SK-N-DZ (cell line): ENCODE data around the gene WDPCP.
"Not testable (repeated sequence)": the region's sequence is repeated elsewhere in the genome, so short reads cannot be mapped to it uniquely, and the experiment has no call there.

Experiments
- DNase-seq: peaks from one replicate; pipeline ENCODE4 v3.0.0-alpha.2; 2015; ENCODE audit warnings: low spot score

The WDPCP gene

DNA sequence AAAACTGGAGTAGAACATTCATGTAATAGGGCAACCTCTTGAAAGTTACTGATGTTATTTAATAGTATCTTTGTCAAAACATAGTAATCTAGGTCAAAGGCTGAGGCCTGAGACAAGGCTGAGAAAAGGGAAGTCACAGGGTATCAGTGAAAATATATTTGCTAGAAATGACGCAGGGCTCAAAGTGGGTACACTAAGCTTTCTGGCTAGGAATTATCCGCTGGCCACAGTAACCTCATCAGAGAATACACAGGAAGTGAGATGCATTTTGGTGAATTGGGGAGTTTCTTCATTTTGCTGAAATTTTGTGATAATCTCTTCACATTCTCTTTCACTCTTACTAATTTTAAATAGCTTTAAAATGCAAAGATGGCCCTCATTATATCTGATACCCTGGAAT, 330.8 kb downstream of the WDPCP start:
- DNase-seq = no peak

DNA sequence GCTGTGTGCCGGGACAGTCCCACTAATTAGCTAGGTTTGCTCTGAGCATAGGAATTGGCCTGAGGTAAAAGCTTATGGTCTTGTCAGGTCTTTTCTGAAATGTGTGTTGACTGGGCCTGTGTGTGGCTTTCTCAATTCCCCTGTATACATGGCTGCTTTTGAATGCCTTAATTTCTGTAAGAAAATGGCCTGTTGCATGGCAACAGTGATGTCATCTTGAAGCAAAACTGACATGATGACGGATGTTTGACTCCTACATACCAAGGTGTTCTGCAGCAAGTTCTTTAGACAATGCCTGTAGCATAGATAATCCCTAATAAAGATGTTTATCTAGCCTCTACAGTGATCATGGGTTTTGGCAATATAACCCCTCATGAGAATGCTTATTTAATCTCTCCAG, 339.1 kb downstream of the WDPCP start:
- no peak for DNase-seq

DNA sequence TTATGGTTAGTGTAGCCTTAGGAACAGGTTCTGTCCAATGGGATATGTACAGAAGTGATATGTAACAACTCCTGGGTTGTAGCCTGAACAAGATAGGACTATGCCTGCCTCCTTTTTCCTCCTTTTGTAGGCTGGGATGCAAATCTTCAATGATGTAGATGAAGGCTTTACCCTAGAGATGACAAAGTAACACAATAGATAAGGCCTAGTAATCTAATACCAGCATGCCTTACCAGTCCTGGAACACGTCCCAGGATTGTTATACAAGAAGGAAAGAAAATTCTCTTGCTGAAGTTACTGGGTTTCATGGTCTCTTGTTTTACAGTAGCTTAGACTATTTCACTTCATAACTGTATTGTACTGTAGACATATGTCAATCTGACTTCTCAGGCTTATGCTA, 345.5 kb downstream of the WDPCP start:
- DNase-seq = no peak

DNA sequence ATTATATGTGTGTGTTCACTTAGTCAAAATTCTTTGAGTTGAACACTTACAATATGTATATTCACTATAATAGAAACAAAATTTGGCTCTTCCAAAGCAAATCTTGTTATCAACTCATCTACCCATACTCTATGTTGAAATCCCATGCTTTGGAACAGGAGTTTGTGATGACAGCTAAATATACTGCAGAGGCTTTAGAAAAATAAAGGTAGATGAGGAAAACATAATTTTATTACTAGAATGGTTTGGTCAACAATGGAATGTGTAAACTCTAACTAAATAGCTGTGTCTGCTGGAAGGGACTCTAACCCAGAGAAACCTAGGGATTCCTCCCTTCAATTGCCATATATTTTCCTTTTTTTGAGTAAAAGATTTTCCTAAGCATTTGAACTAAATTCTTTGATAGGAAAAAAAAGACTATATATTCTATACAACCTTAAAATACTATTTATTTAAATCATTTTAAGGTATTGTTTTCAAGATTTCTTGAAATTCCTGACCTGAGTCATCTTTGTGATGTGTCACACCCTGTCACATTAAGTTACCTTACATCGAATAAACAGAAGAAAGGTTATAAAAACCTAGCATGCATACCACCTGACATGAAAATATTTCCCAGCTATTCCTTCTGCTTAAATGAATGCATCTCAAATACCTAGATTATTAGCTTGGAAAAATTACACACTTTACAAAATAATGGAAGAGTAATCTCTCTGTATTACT, 362.2 kb downstream of the WDPCP start:
- no peak for DNase-seq

DNA sequence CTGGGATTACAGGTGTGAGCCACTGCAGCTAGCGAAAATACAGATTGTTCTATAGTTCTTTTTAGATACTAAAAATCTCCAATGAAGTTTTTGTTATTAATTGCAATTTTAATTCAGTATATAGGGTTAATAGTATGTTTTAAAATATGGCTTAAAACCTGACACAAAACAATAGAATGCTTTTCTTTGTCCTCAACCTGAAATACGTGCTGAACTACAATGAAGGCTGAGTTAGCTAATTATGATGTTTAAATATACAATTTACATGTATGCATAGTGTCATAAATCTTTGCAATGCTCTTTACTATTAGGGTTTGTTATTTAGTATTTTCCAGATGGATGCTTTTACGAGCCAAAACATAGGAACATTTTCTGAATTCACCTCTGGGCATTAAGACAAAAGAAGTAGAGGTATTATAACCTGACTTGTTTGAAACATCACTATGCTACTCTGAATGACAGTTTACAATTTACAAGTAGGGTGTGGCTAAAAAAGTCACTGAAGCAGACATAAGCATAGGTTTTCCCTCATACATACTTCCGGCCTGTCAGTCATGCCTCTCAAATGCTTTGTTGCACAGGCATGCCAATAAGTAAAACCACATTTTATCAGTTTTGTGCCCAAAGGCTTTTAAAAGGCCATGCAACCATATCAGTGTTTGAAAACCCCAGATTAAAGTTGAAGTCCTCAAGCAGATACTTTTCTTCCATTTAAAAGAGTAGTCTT, 369.3 kb downstream of the WDPCP start:
- no peak for DNase-seq

DNA sequence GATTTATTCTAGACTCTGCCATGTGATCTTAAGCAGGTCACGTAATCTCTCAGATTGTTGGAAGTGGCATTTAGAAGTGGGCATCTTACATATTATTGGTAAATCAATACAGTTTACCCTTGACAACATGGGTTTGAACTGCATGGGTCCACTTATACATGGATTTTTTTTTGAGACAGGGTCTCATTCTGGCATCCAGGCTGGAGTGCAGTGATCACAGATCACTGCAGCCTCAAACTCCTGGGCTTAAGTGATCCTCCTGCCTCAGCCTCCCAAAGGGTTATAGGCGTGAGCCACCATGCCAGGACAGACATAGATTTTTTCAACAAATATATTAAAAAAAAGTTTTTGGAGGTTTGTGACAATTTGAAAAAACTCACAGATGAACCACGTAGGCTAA, 393.0 kb downstream of the WDPCP start:
- DNase-seq = no peak

DNA sequence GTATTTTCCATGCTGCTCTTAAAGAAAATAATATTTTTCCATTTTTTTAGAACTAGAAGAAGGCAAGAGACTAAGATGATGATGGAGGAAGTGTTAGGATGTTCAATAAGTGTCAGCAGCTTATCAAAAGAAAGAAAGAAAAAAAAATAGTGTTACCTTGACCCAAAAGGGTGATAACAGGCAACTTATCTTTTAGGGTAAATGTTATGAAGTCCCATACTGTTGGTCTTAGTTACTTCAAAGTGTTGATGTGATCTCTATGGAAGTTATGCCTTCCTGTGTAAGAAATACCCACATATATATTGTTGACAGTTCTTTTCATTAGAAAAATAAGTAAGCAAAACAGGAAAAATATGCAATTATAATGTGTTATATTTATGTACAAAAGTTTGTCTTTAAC, 394.1 kb downstream of the WDPCP start:
- no peak for DNase-seq

DNA sequence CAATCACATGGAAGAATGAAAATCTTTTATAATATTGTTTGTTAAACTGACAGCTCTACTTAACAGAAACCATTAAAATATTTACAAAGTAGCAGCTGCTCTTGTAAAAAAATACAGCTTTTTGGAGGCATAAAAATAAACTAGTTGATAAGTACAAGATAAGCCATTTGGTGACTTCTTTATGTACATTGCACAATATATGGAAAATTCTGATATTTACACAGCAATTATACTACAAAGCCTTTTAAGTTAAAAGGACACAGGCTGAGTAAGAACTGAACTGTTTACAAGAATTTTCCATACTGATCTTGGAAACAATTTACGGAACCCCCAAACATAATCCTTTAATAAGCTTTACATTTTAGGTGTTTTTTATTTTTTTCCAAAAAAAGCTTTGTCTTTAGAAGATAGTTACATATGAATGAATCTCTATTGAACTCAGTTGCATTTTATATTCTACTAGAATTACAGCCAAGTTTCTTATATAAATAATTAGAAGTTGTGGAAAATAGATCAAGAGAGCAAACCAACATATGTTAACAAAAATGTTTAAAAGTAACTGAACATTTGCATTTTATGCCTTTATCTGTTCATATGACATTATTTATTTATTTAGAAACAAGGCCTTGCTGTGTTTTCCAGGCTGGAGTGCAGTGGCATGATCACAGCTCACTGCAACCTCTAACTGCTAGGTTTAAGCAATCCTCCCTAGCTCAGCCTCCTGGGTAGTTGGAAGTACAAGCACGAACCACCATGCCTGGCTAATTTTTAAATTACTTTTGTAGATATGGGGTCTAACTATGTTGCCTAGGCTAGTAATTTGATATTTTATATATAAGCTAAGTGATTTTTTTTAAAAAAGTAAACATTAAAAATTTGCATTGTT, 395.1 kb downstream of the WDPCP start:
- no peak for DNase-seq

DNA sequence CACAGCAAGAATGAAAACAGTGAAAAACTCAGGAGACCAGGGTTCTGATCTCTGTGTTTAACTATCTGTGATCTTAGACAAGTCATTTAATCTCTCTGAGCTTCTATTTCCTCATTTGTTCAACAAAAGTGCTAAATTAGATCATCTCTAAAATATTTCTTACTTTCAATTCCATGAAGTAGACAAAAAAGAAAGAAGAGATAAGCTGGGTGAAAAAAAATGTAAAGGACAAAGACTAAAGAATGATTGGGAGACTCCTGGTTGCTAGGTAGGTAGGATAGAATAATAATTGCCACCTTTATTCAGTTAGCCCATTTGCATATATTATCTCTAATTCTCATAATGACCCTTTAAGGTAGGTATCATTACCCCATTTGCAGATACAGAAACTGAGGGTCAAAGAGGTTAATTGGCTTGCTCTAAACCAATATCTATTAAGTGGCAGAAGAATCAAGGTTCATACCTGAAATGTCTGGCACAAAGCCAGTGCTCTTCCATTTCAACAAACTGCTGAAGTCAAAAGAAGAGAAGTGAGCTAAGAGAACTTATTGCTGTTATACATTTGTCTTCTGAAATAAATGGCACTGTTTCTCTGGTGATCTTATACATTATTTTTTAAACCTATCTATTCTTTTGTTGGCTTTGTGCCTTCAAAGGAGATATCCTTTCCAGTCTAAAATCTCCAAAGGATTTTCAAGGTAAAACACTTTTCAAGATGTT, 395.9 kb downstream of the WDPCP start:
- DNase-seq = no peak

DNA sequence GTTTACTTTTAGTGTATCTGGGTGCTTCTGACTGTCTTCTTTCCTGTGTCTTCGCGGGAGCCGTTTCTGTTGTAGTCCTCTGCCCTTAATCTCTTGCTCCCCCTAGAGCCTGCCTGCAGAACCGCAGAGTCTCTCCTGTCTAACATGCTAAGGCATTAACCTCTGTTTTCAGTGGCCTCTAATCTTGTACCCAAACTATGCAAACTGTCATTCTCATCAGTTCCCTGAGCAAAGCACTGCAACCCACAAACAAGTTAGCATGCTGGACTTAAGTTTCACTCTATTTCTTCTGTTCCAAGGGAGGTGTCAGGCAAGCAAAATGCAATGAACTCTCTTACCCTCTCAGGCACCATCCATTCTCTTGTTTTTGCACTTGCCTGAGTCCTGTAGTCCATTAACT, 399.3 kb downstream of the WDPCP start:
- peak; percentile 27 for DNase-seq

DNA sequence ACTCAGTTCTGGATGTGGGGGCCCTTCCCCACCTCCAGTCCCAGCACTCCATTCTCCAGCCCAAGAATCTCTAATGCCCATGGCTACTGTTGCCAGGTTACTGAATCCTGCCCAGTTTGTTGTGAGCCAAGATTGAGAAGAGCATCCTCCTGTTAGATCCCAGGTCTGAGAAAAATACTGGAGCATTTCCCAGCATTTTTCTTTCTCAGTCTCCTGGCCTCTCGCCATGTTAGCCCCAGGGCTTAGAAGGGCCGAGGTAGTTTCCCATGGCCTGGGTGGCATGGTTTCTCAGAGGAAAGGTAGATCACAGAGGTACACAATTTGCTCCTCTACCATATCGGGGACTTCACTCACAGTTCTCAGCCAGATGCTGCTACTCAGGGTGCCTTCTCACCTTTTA, 401.9 kb downstream of the WDPCP start:
- DNase-seq = no peak

DNA sequence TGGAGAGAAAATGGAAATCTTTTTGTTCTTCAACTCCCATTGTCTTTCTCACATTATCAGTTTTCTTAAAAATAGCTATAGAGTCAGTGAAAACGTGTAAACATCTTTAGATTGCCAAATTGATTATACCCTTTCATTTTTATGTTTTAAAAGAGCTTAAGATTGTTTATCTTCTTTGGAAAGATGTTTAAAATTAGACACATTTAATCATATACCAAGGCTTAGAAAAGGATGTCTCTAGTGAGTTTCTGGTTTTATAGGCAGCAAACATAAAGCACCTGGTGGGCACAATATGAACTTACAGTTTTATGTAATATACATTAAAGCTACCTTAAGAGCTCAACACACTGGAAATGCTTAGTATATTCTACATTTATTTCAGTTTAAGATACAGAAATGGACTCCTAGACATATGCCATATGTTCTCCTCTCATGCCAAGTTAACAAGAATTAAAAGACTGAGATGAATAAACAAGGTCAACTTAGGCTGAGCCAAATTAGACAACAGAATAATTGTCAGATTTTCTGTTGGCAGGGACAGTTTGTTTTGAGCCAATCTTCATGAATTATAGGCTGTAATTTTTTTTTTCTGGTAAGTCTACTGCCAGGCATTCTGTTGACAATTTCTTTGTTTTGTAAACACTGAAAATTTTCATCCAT, 425.0 kb downstream of the WDPCP start:
- DNase-seq = no peak

DNA sequence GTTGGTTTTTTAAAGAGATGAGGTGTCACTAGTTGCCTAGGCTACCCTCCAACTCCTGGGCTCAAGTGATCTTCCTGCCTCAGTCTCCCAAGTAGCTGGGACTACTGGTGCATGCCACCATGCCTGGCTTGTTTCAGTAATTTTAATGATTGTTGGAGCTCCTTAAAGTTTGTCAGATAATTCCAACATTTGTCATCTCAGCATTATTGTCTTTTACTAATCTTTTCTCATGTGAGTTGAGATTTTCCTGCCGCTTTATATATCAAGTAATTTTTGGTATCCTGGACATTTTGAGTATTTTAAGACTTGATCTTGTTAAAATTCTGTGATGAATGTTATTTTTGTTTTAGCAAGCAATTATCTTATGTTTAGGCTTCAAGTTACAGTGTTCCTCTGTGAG, 429.0 kb downstream of the WDPCP start:
- DNase-seq = no peak

DNA sequence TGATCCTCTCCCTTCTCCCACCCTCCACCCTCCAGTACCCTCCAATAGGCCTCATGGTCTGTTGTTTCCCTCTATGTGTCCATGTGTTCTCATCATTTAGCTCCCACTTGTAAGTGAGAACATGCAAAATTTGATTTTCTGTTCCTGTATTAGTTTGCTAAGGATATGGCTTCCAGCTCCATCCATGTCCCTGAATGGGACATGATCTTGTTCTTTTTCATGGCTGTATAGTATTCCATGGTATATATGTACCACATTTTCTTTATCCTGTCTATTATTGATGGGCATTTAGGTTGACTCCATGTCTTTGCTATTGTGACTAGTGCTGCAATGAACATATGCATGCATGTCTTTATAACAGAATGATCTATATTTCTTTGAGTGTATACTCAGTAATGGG, 451.6 kb downstream of the WDPCP start:
- not testable (repeated sequence) for DNase-seq

DNA sequence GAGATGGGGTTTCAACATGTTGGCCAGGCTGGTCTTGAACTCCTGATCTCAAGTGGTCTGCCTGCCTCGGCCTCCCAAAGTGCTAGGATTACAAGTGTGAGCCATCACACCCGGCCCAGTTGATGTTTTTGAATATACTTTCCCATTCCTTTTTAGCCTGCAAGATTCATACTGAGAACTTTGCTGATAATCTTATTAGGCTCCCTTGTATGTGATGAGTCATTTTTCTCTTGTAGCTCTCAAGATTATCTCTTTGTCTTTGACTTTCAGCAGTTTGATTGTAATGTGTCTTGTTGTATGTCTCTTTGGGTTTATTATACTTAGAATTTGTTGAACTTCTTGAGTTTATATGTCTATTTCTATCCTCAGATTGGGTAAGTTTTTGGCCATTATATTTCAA, 456.3 kb downstream of the WDPCP start:
- DNase-seq = no peak

DNA sequence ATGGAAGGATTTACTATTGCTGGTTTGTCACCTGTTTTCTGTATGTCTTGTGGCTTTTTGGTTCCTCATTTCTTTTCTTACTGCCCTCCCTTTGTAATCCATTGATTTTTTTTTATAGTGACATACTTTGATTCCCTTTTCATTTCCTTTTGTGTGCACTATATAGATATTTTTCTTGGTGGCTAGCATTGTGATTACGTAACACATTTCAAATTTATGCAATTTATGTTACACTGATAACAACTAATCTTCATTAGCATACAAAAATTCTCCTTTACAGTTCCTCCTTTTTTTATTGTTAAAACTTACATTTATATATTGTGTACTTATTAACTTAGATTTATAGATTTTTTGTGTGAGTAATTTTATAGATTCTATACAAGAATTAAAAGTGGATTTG, 457.1 kb downstream of the WDPCP start:
- no peak for DNase-seq

DNA sequence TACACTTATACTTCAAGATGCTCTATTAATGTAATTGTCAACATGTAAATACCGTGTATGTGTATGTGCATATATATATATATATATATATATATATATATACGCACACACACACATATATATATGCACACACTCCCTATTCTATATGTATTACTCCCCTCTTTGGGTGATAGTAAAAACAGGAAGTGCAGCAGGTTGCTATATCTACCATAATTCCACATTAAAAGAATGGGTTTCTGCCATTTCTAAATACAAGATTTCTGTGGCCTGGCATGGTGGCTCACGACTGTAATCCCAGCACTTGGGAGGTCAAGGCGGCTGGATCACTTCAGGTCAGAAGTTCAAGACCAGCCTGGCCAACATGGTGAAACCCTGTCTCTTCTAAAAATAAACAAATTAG, 460.7 kb downstream of the WDPCP start:
- no peak for DNase-seq

DNA sequence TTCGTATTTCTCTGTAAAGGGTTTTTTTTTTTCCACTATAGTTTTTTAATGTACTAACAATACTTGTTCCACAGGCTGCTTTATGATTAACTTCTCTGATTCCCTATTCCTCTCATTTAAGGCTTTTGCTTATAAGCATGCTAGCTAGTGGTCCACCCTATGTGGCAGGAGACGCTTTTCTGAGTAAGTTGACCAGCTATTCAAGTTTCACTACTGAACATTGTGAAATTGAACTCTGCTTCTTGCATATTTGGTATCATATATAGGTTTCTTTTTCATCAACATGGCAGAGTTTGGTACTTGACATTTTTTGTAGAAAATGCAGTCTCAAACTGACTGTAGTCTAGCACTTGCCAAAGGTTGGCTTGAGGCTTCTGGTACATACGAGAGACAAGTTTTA, 463.4 kb downstream of the WDPCP start:
- no peak for DNase-seq

DNA sequence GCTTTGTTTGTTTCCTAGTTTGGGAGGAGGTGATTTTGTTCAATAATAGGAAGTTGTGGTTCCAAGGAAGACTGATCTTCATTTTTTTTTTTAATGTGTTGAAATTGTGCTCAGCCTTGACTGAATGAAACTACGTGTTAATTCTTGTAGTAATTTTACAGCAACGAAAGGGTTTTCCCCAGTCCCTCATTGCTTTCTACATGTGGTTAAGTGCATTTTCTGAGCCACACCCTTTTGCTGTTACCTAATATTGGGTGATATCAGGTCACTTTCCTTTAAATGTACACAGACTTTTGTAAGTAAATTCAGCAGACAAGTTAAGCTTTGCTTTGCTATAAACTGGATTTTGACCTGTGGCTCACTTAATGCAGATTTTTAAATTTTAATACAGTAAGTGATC, 464.1 kb downstream of the WDPCP start:
- DNase-seq = no peak

DNA sequence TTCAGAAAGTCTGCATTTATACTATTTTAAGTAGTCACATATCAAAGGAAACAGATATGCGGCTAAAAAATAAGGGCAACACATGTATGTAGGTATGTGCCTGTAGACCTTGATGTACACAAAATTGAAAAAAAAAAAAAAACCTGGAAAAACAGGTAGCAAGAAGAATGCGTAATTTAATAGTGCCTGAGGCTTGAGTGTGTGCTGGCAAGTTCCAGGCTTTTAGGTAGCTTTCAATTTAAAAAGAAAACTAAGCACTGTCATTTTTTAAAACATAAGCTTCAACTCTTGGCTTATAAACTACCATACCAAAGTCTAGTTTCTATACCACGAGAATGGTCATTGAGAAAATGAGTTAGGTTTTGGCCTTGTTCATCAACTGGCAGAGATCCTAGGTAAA, 465.4 kb downstream of the WDPCP start:
- DNase-seq = no peak
